Activated T-cell treated with anti-CD3 and anti-CD28 coated beads for 48 hours (primary cell): ENCODE data around the gene PLXNA2.

Source experiments
- DNase-seq: peaks from one replicate; pipeline ENCODE4 v3.0.0-alpha.2; 2020; ENCODE audit warnings: low read depth

PLXNA2 gene

DNA sequence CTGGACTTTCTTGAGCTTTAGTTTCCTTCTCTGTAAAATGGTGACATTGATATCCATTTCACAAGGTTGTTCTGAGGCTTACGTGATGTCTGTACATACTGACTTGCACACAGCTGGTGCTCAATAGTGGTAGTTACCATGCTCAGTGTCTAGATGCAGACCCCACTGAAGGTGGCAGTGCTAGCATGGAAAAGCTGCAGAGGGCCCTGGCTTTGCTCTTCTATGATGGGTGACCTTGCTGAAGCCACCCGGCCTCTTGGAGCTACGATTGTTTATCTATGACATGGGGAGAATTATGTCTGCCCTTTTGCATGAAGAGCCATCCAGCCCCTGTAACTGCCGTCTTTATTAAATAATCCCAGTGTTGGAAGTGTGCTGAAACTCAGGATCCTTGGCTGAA, 131.8 kb downstream of the PLXNA2 start:
- no peak for DNase-seq

DNA sequence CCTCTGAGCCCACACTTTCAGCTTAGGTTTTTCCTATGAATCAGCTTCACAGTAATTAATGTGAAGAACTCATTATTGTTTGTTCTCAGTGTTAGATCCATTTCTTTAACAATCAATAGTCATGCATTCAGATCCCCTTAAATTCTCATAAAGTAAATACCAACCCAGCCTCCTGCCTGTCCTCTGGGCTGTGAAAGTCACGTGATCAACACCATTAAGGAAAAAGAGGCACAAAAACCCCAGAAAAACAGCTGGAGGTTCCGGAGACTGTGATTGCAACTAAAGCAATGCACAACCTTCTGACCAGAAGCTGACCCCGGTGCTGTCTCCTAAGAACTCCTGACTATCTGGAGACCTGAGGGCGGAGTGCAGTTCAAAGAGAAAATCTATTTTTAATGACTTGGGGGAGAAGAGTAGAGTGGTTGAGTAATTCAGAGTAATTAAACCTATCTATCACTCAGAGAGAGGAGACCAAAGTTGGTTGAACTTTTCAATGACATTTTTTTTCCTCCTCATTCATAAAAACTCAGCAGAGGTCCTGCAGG, 132.5 kb downstream of the PLXNA2 start:
- DNase-seq = no peak

DNA sequence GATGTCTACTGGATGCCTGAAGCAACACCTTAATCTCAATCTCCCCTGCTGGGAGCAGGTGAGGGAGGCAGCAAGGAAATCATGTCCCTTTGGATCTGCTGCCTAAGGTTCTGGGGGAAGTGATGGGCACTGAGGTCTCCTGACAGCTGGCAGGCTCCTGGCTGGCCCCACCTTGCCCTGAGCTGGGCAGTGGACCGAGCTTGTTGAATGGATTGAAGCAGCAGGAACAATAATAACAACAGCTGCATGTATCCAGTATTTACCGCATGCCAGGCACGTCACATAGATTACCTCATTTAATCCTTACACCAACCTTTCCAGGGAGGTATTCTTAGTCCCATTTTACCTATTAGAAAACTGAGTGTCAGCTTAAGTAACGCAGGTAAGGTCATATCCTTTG, 133.9 kb downstream of the PLXNA2 start:
- DNase-seq = no peak

DNA sequence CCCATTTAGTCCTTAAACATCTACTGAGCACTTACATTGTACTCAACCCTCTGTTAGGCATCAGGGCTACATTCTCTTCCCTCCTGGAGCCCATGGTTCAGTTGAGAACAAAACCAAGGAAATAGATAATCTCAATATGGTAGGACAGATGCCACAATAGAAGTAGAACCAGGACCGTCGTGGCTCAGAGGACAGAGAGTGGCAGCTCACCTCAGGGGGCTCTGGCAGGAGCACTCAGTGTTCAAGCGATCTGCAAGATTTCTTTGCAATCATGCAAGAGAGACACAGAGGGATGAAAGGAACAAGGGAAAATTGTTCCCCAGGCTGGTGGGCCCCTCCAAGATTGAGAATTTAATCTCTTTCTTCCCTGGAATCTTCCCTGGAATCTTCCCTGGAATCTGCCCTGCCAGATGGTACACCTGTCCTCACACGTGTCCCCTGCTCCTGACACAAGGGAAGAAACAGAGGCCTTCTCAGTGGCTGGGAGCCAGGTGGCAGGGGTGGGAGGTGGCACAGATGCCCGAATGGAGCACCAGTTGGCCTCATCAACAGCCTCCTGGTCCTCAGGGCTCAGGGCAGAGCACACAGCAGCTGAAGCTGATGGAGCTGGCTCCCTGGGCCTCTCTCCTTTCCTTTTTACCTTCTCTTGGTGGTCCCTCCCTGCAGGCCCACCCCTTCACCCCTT, 135.4 kb downstream of the PLXNA2 start:
- DNase-seq = no peak

DNA sequence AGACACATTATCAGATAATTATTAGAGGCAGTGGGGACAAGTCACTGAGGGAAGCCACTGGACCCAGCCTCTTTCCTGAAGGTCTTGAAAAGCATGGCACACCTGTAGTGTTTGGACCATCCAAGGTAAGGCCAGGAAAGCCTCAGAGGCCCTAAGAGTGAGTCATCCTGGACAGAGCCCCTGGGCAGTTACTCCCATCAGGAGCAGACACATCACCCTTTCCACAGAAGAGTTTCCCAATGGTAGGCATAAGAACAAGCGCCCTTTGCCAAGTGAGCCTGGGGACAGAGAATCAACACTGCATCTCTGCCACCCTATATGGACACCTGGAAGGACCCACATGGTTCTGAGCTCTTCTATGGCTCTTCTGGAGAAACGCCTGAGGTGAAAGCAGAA, 136.0 kb downstream of the PLXNA2 start:
- DNase-seq = no peak

DNA sequence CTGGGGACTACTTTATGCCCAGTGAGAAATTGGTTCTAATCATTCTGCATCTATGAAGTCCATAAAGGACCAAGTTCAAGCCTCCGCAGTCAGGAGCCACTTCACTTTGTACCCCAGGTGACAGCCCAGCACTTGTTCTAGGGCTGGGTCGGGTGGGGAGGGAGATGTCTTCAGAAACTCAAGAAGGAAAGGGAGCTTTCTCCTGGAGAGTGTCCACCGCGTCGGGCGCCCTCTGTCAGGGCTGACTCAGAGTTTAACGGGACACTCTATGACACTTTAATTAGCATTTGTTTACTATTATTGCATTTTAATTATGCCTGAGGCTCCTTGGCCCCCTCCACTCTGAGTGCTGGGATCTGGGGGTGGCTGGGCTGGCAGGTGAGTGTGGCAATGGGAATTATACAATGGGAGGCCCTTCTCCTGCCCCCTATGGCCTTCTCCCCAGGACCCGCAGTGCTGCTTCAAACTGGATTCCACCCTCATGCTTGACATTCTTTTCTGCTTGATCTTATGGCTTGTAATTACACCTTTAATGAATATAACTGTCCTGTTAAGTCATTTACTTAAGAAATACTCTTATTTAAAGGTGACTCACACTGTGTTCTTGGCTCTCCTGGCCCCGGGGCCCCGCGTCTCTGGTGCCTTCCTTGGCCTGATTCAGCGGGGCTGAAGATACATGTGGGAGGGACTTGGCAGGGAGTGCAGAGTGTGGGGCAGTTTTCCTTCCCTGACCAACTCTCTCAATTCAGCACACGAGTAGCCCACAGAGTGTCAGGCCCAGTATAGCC, 136.6 kb downstream of the PLXNA2 start:
- no peak for DNase-seq

DNA sequence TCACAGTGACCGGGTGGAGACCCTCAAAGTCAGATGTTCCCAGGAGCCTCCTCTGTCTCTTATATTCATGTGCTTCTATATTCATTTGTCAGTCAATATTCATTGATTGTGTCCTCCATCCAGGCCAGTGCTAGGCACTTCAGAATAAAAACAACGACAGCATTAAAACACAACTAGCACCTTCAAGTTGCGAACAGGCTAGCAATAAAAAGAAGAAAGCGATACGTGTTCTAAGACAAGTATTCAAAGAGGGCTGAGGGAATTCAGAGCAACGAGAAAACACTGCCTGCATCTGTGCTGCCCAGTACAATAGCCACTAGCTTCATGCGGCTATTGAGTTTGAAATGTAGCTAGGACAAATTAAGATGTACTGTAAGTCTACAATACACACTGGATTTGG, 138.0 kb downstream of the PLXNA2 start:
- DNase-seq = no peak

DNA sequence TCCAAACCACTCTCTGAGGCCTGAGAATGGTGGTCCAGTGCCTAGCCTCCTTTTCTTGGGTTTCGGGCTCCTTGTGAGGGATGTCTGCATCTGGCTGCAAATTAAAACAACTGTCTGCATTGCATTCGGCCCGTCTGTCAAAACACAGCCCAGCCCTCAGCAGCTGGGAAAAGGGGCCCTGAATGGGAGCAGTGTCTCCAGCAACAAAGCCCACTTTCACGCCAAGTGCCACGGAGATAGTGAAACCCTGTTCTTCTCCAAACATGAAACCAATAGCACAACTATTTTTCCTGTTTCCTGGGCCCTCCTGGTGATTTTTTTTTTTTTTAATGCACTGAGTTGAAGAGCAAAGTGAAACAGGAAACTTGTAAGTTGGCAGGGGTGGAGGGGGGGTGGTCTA, 138.4 kb downstream of the PLXNA2 start:
- DNase-seq = no peak

DNA sequence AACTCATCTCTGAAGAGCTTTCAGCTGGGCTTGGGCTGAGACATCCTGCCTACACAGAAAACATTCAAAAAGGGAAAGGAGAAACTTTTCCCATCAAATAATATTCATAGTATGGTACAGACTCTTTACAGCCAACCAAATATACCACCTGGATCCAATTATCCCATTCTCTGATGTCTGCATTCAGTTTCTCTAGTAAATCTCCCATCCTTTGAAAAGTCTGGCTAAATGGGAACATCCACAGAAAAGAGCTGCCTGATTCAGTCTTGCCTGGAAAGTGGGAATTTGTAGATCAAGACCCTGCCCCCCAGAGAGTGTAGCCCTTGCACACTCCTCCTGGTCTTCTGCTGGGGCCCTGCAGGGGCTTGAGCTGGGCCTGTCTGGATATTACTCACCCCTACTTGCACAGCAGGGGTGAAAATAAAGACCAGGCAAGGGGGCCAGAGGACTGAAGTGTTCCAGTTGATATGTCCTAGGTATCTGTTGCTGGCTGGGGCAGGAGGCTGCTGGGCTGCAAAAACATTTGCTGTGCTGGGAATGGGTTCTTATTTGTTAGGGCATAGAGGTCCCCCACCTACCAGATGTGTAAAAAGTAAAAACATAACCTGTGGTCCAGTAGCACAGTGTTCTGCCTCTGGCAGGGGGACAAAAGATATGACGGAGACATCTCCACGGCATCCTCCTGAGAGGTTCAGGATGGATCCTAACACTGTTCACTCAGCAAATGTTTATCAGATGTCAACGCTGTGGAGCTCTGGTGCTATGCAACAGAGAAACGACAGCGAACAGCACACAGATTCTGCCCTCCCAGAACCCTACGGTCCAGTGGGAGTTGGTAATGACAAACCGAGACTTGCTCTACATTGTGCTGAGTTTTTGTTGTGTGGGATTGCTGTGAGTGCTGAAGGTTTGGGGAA, 140.3 kb downstream of the PLXNA2 start:
- DNase-seq = no peak

DNA sequence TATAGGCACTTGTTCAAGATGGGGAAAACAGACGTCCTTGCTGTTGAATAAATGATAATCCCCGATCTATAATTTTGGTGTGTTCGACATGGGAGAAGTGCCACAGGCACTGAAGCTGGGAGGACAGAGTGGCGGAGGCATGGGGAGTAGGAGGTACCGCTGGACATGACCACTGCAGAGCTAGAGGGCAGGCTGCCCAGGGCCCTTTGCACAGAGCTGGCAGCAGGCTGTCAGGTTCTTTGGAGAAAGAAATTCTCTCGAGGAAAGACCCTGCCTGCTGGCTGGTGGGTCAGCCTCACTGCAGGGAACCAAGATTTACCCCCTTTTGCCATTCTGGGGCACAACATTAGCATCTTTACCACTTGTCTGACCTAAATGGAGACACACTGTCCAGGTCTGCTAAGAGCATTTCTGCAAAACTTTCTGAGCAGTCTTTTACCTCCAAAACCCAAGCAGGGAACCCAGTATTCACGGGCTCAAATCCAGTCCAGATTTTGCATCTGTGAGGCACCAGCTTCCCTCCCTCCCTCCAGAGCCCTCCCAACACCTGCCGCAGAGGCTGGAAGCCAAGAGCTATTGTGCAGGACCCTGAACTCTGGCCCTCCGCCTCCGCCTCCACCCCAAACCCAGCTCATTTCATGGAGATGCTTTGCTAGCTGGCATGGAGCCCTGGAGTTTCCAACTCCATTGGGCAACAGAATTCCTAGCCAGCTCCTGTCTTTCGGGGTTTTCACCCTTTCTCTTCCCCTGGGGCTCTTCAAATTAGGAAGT, 142.3 kb downstream of the PLXNA2 start:
- DNase-seq = no peak

DNA sequence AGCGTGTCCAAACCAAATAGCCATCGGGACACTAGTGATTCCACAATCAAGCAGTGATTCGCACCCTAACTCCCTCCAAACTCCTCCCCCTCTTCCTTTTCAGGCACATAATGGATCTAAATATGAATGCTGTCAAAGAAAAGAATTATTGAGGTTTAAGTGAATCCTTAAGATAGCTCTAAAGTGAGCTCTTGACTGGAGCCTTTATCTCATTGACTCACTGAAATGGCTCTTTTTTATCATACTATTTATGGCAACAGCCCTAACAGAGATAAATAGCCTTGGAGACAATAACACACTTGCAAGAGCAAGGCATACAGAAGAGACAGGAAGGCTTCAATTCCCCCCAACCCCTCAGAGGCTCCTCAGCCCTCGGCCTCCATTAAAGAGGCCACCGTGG, 143.3 kb downstream of the PLXNA2 start:
- no peak for DNase-seq

DNA sequence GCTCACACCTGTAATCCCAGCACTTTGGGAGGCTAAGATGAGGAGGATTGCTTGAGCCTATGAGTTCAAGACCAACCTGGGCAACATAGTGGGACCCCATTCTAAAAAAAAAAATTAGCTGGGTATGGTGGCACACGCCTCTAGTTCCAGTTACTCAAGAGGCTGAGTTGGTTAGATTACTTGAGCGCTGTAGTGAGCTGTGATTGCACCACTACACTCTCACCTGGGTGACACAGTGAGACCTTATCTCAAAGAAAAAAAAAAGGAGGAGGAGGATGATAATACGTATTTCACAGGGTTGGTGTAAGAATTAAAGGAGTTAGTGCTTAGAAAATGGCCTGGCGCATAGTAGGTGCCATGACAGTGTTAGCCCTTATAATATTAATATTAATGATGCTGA, 144.1 kb downstream of the PLXNA2 start:
- DNase-seq = no peak

DNA sequence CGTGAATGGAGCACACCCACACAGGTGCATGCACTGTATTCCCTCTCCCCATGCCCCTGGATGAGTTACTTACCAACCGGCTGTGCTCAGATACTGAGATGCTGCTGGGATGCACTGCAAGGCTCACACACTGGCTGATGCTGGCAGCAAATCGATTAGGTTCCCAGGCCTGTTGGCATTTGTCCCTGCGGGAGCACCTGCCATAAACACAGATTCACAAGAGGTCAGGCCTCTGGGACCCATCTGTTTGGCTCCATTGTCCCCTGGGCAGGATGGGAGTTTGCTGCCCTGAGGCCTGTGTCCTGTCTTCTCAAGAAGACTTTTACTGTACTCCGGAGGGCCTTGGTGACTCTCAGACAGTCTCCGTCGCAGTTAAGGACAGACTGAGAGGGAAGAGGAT, 145.4 kb downstream of the PLXNA2 start:
- no peak for DNase-seq

DNA sequence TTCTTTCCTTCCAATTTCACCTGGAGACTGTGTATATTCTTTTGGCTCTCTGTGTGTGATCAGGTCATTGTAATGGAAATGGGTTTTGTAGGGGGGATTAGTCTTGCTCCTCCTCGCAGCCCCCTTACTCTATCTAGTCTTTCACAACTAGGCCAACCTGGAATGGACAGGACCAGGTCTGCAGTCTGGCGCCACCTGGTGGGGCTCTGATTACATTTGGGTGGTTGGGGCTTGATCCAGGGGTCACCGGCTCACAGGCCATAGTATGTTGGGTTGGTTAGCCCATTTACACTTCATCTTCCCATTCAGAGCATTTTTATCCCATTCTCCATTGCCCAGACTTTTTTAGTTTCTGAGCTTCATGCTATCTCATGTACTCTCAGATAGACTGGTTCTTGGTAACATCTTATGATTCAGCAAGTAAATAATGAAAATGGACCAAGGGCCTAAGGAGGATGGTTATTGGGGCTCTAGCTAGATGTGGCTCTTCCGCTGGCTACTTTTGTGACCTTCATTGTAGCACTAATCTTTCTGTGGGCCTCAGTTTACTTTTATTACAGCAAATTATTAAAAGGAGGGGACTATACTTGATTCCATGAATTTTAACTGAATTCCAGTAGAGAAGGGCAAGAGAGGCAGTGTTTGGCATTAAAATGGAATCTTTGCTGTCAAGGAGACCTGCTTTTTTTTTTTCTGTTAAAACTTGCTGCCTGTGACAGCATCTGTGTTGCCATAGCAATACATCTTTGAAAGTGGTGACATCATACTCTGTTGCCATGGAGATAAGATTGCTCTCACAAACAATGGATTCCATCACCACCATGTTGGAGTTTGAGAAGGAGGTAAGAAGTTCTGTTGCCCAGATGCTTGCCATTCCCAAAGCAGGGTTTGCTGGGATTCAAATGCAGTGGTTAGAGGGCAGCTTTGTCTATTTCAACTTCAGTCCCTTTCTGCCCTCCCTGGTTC, 150.1 kb downstream of the PLXNA2 start:
- peak; percentile 54 for DNase-seq

DNA sequence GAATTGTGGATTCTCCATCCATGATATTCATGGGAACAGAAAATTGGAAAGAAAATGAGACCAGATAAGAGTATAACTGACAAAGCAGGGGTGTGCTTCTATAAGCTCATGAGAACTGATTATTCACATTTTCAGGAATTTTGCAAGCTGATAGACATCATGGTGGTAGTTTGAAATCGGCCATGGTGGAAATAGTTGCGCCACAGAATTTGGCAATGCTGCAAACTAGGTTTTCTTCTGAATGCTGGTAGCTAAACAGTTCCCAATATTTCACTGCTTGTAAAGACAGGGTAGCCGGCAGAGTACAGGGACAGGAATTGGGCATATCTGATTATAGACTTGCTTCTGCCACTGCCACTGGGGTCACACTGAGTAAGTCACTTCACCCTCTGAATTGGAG, 151.1 kb downstream of the PLXNA2 start:
- no peak for DNase-seq

DNA sequence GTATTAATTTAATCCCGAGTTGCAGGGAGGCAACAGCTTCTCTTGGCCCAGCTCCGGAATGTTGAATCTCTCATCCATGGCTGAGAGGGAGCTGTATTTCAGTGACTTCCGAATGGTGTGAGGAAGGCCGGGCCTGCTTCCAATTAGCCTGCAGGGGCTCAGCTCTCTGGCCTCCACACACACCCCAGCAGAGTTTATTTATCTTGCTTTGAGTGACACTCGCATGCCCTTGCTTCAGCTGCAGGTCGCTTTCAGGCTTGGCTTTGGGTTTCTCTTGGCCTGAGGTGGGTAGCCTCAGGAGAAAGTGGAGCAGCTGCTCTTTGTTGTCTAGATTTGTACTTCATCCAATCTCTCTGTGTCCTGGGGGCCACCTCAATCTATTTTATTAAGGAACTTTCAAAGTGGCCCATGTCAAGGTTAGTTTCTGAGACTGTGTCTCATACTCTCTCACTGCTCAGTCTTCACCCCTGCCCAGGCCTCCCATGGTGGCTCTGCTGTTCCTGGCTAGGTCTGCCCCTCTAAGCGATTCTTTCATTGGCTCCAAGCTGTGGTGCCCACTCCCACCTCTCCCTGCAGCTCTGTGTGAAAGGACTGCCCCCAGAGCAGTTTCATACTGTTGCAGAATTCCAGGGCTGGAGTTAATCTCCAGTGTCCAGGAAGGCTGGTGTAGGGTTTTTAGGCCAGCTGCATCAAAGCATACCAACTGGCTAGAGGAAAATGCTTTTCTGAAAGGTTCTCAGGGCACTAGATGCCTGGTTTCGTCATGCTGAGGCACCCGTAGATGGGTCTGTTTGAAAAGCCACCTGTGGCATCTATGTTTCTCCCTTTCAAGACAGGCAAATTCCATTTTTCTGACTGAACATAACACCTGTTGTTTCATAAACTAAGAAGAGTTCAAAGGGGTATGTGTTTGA, 153.5 kb downstream of the PLXNA2 start:
- no peak for DNase-seq

DNA sequence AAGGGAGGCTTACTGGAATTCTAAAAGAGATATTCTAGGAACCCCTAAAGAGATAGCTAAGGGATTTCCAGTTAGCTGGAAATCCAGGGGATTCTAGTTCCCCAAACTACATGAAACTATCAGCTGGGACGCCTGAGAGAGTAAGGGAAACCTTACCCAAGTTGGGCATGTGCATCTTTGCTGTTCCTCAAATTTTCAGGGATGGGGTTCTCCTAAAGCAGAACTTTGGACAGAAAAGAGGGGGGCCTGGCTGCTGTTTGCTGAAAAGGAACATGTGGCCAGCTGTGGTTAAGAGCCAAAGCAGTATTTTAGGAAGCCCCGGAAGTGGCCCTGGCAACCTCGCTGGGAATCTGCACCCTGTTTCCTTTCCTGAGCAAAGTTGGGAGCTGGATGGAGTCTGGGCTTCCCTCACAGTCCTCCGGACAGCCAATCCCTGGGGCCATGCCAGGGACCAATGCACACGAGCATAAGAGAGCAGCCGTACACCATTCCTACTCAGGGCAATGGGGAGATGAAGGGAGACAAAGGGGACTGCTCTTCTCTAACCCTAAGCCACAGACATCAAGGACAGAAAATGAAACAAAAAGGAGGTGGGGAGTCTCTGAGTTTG, 154.3 kb downstream of the PLXNA2 start:
- no peak for DNase-seq

DNA sequence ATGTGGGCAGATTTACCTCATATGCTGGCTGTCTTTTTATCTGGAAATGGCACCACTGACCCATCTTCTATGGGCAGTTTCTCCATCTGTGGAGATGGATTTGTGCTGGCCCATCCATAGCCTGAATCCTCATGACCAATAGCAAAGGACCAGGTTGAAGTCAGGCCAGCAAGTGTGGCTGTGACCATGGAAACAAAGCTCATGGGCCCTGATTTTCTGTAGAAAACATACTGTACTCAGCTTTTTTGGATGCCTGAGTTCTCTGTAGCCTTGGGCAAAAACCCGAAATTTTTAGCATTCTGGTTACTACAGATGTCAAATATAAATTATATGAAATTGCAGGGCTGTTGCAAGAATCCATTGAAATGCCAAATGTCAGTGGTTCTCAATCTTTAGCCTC, 155.0 kb downstream of the PLXNA2 start:
- no peak for DNase-seq

DNA sequence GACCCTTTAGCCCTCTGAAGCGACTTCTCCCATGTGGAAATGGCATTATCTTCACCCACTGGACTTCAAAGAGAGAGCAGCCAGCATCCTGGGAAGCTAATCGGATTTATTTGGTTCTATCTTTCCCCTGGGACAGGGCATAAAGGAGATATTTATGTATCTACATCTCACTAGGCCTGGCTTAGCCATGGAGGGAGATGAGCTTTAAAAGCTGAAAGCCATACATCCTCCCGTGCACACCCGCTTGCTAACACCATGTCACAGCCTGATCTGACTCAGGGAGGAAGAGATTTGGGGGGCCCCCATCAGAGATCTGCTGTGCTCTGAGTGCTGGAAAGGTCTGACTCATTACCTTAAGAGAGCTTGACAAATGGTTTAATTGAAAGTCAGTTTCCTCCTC, 155.9 kb downstream of the PLXNA2 start:
- DNase-seq = no peak
